A673 (cell line): Measurements from ENCODE around the gene MRPL38. TPM values are rescaled to one million over a fixed set of nuclear protein-coding genes. Genes with fewer than 3 reads are reported as not detected.

Experiments
- BruUV-seq: library from RNA; stranded (reverse); fragments of 400-500 nt; replicated peaks from 2 replicates; lab custom pipeline; 2021; lab: Mats Ljungman, UMichigan
- CTCF ChIA-PET: fragments of 300-600 bp; sonication (Branson Sonifier 250); formaldehyde crosslinking; loops from one replicate; lab custom pipeline; 2022; ENCODE audit warnings: antibody characterized with exemption; lab: Charles Lee
- POLR2A ChIA-PET: fragments of 300-600 bp; sonication (Branson Sonifier 250); formaldehyde crosslinking; loops from one replicate; lab custom pipeline; 2022; ENCODE audit warnings: antibody characterized with exemption; ENCODE audit not compliant: low non-redundant PET; lab: Charles Lee
- DNase-seq: peaks from one replicate; pipeline ENCODE4 v3.0.0-alpha.2; 2015; ENCODE audit warnings: low spot score
- H3K27ac ChIP-seq: fragments of 200-600 bp; sonication (generic); 2 replicates; pipeline ENCODE4 v1.5.1; 2016; ENCODE audit warnings: mixed run types, low read depth, mild to moderate bottlenecking, mixed read lengths, antibody characterized with exemption, low read length; ENCODE audit not compliant: poor library complexity, severe bottlenecking
- H3K27me3 ChIP-seq: fragments of 200-600 bp; sonication (generic); replicated peaks from 2 replicates; pipeline ENCODE4 v1.6.1; 2017; ENCODE audit warnings: mixed run types, low read depth, mild to moderate bottlenecking, mixed read lengths, antibody characterized with exemption, low read length; ENCODE audit not compliant: insufficient read depth, poor library complexity
- H3K36me3 ChIP-seq: fragments of 200-600 bp; sonication (generic); 2 replicates; pipeline ENCODE4 v1.6.1; 2016; ENCODE audit warnings: mixed run types, mild to moderate bottlenecking, mixed read lengths, antibody characterized with exemption, low read length; ENCODE audit not compliant: insufficient read depth, poor library complexity, severe bottlenecking
- H3K4me1 ChIP-seq: fragments of 200-600 bp; sonication (generic); 2 replicates; pipeline ENCODE4 v1.6.1; 2017; ENCODE audit warnings: mixed run types, mild to moderate bottlenecking, mixed read lengths, antibody characterized with exemption, low read length; ENCODE audit not compliant: insufficient read depth, poor library complexity, severe bottlenecking
- H3K4me3 ChIP-seq: fragments of 200-600 bp; sonication (generic); 2 replicates; pipeline ENCODE4 v1.5.1; 2016; ENCODE audit warnings: low read depth, mixed run types, mild to moderate bottlenecking, mixed read lengths, low read length; ENCODE audit not compliant: poor library complexity, severe bottlenecking
- H3K9me3 ChIP-seq: fragments of 200-600 bp; sonication (generic); 2 replicates; pipeline ENCODE4 v1.6.1; 2016; ENCODE audit warnings: mixed run types, low read depth, mild to moderate bottlenecking, mixed read lengths, antibody characterized with exemption, low read length; ENCODE audit not compliant: poor library complexity, severe bottlenecking
- CTCF ChIP-seq: fragments of 300-800, 200-600 bp; sonication (generic); conservative IDR thresholded peaks from 2 replicates; pipeline ENCODE4 v1.5.1; 2017; ENCODE audit warnings: low read depth, mild to moderate bottlenecking, antibody characterized with exemption, low read length, moderate library complexity, mixed read lengths
- EZH2 ChIP-seq: fragments of 200-600 bp; sonication (generic); IDR thresholded peaks from 2 replicates; pipeline ENCODE4 v1.6.1; 2017; ENCODE audit warnings: borderline replicate concordance, low read depth, mild to moderate bottlenecking, mixed read lengths, antibody characterized with exemption, low read length; ENCODE audit not compliant: poor library complexity, severe bottlenecking
- intact Hi-C: fragments of 100-400 bp; cut with micrococcal nuclease; formaldehyde crosslinking; loops from one replicate; pipeline ENCODE4 v1.10.0; 2022; ENCODE audit not compliant: unreplicated experiment
- total RNA-seq: library from RNA; stranded (reverse); gene quantifications from 2 replicates; pipeline ENCODE4 v1.2.3, GENCODE V29; 2021

MRPL38 gene
- total RNA-seq, 1 experiment from 2014 or later = 167 TPM

- BruUV-seq = no TSS peak
- POLR2A ChIA-PET = no interaction called here
- CTCF ChIA-PET = interaction anchor here (1.0 kb wide), 1 partner anchor 81 kb away, joined by 3 read pairs; no protein-coding TSS in a partner anchor
These were observed 20.4 kb upstream of the MRPL38 start for GRCh38 chr17:75925103-75925502.

DNA sequence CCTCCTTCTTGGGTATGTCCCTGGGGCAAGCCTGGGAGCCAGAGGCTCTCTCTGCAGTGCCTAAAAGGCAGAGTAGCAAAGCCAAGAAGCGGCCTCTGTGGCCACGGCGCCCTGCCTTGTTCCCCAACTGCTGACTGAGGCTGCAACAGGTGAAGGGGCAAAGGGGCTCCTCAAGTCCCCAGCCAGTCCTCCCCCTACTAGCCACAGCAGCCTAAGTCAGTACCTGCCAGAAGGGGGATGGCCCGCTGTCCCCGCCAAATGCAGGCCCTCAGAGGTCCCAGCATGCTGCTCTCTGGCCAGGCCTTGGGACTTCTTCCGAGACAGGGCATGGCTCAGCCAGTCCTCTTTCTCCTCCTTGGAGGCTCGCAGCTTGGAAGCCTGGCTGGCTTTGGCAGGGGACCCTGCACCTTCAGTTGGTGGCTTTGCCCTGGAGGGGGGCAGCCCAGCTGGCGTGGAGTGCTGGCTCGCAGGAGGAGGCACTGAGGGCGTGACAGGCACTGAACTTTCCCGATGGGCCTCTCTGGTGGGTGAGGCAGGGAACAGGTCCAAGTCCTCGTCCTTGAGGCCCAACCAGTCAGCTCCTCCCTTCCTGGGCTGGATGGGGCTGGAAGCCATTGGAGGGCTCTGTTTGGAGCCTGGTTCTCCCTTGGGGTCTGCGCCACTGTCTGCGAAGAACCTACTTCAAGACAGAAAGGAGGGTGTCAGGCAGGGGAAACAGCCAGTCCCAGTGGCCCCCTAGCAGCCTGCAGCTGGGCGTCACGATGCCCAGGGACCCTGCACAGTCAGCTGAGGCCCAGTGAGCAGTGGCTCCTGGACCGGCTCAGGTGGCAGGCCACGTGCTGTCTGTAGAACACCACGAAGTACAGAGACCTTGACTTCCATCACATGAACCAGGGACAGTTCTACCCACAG, 18.5 kb upstream of the MRPL38 start:
- no peak for TF ChIP-seq CTCF
- no peak for TF ChIP-seq EZH2
- intact Hi-C loops = no loop called here
- Histone ChIP-seq H3K36me3 (peaks cover 20% of the 10 kb centered on the region), H3K27ac (no peak overlapping the region), H3K4me3 (no peak overlapping the region), H3K9me3 (no peaks in the 10 kb centered on the region), H3K27me3 (no peaks in the 10 kb centered on the region), H3K4me1 (no peaks in the 10 kb centered on the region)
- BruUV-seq = no TSS peak
- no peak for DNase-seq
- POLR2A ChIA-PET = no interaction called here
- CTCF ChIA-PET = no interaction called here

More at GRCh38 chr17:75925103-75925502, 20.4 kb upstream of the MRPL38 start:
- no peak for DNase-seq
- no peak overlapping the region for H3K27ac ChIP-seq
- intact Hi-C loops = no loop called here
- H3K36me3 ChIP-seq = peaks cover 18% of the 10 kb centered on the region
- no peaks in the 10 kb centered on the region for H3K4me1 ChIP-seq
- no peaks in the 10 kb centered on the region for H3K9me3 ChIP-seq
- no peak overlapping the region for H3K4me3 ChIP-seq
- TF ChIP-seq EZH2 (no peak), CTCF (no peak)
- H3K27me3 ChIP-seq = no peaks in the 10 kb centered on the region

DNA sequence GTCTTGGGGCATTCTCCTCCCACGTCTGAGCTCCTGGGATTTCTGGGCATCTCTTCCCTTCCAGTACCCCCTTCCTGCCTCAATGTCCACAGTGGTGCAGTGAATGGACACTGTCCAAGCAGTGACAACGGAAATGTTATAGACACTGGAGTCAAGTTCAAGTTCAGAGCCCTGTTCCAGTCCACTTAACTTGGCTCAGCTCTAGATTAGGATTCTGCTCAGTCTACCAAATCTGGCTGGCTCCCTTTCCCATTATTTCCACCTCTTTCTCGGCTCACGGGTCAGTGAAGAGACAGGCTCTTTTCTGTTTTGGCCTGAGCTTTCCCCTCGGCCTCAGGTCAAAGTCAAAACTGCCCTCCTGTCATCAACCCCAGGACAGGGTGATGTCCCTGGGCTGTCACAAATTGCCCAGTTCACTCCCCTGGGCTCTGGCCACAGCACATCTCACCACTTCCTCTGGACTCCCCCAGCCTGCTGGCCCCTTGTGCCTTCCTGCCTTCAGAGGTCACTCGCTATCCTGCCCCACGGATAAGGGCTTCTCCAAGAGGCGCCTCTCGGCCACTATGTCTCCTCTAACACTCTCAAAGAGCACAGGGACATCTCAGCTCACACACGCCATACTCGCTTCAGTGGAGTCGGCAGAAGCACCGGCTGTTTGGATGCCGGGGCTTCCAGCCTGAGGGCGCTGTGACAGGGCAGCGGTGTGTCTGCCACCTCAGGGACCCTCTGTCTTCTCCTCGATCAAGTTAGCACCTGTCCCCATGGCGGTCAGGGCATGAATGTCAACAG, 17.7 kb upstream of the MRPL38 start:
- intact Hi-C loops = no loop called here
- BruUV-seq = no TSS peak
- CTCF ChIA-PET = no interaction called here
- no peaks in the 10 kb centered on the region for H3K27me3 ChIP-seq
- no peak overlapping the region for H3K4me3 ChIP-seq
- POLR2A ChIA-PET = no interaction called here
- TF ChIP-seq EZH2 = no peak
- TF ChIP-seq CTCF = no peak
- H3K9me3 ChIP-seq = no peaks in the 10 kb centered on the region
- H3K27ac ChIP-seq = no peak overlapping the region
- H3K36me3 ChIP-seq = peaks cover 20% of the 10 kb centered on the region
- no peak for DNase-seq
- H3K4me1 ChIP-seq = no peaks in the 10 kb centered on the region
